ENCODE results near the gene SCGB1A1.

SCGB1A1 gene

DNA sequence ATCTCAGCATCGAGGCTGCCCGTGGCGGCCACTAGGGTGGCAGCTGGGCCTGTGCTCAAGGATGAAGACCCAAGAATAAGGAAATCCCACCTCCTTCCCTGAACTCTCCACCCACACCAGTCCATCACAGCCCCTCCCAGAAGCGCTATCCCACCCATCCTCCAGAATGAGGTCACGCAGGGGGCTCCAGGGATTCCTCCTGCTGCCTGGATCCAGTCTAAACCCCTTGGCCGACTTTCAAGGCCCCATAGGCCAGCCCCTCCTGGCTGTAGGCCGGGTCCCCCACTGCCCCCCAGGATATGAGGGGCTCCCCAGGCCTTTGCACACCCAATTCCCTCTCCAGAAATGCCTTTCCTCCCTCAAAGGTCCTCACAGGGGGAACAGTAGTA, 19.0 kb upstream of the SCGB1A1 start:
- H3K36me3 ChIP-seq (ENCODE audit: control insufficient read depth, low read depth, low read length), result no peaks in the 10 kb centered on the region
- no peak overlapping the region for H3K9ac ChIP-seq (ENCODE audit: low read length)
- no peak overlapping the region for H3K27ac ChIP-seq (ENCODE audit: low read length)
- no peaks in the 10 kb centered on the region for H3K9me3 ChIP-seq (ENCODE audit: control insufficient read depth, low read depth, low read length)
- no peak overlapping the region for H3K4me3 ChIP-seq (ENCODE audit: low read length)
- H3K27me3 ChIP-seq (ENCODE audit: control insufficient read depth, insufficient read depth, low read length), result no peaks in the 10 kb centered on the region
- peaks cover 7% of the 10 kb centered on the region for H3K4me1 ChIP-seq (ENCODE audit: control insufficient read depth, low read depth, low read length)

DNA sequence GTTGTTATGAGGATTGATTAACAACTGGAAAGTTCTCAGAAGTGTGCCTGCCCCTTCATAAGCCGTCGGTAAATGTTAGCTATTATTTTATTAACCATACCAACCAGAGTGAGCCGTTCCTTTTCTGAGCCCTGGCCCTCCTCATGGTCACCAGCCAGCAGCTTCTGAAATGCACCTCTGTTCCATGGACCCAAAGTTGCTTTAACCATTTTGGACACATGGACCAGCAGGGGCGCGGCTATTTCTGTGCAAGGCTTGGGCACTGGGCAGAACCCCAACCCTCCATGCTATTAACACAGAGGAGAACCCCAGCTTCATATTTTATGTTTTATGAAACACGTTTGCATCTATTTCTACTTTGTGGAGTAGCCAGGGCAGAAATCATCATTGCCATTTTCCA, 18.6 kb upstream of the SCGB1A1 start:
- Histone ChIP-seq H3K27me3 (ENCODE audit: control insufficient read depth, insufficient read depth, low read length) (no peaks in the 10 kb centered on the region), H3K36me3 (ENCODE audit: control insufficient read depth, low read depth, low read length) (no peaks in the 10 kb centered on the region), H3K27ac (ENCODE audit: low read length) (no peak overlapping the region), H3K4me3 (ENCODE audit: low read length) (no peak overlapping the region), H3K9me3 (ENCODE audit: control insufficient read depth, low read depth, low read length) (no peaks in the 10 kb centered on the region), H3K9ac (ENCODE audit: low read length) (no peak overlapping the region), H3K4me1 (ENCODE audit: control insufficient read depth, low read depth, low read length) (peaks cover 5% of the 10 kb centered on the region)

DNA sequence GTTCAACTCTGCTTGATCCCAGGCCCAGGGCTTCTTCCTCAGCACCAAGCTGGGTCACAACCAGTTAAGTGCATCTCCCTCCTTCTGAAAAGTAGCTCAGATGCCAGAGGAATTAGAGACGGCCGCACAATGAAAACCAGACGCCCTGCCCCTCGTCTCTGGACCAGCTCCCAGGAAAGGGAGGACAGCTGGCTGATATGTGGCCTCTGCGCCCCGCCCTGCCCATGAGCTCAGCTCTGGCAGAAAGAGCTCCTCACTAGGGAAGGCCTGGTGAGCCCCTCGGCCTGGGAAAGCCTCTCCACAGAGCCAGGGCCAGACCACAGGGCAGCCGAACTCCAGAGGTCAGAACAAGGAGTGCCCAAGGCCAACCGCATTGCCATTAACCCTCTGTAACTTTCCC, 18.1 kb upstream of the SCGB1A1 start:
- H3K27me3 ChIP-seq (ENCODE audit: control insufficient read depth, insufficient read depth, low read length), result no peaks in the 10 kb centered on the region
- no peak overlapping the region for H3K9ac ChIP-seq (ENCODE audit: low read length)
- H3K4me3 ChIP-seq (ENCODE audit: low read length), result no peak overlapping the region
- no peaks in the 10 kb centered on the region for H3K36me3 ChIP-seq (ENCODE audit: control insufficient read depth, low read depth, low read length)
- peaks cover 3% of the 10 kb centered on the region for H3K4me1 ChIP-seq (ENCODE audit: control insufficient read depth, low read depth, low read length)
- H3K27ac ChIP-seq (ENCODE audit: low read length), result no peak overlapping the region
- H3K9me3 ChIP-seq (ENCODE audit: control insufficient read depth, low read depth, low read length), result no peaks in the 10 kb centered on the region

GRCh38 chr11:62401356-62401755, 17.5 kb upstream of the SCGB1A1 start:
- peaks cover 3% of the 10 kb centered on the region for H3K4me1 ChIP-seq (ENCODE audit: control insufficient read depth, low read depth, low read length)
- no peaks in the 10 kb centered on the region for H3K27me3 ChIP-seq (ENCODE audit: control insufficient read depth, insufficient read depth, low read length)
- H3K9ac ChIP-seq (ENCODE audit: low read length), result no peak overlapping the region
- no peak overlapping the region for H3K4me3 ChIP-seq (ENCODE audit: low read length)
- H3K36me3 ChIP-seq (ENCODE audit: control insufficient read depth, low read depth, low read length), result no peaks in the 10 kb centered on the region
- no peaks in the 10 kb centered on the region for H3K9me3 ChIP-seq (ENCODE audit: control insufficient read depth, low read depth, low read length)
- H3K27ac ChIP-seq (ENCODE audit: low read length), result no peak overlapping the region

- peaks cover 3% of the 10 kb centered on the region for H3K4me1 ChIP-seq (ENCODE audit: control insufficient read depth, low read depth, low read length)
- H3K4me3 ChIP-seq (ENCODE audit: low read length), result no peak overlapping the region
- H3K9ac ChIP-seq (ENCODE audit: low read length), result no peak overlapping the region
- H3K9me3 ChIP-seq (ENCODE audit: control insufficient read depth, low read depth, low read length), result no peaks in the 10 kb centered on the region
- no peaks in the 10 kb centered on the region for H3K36me3 ChIP-seq (ENCODE audit: control insufficient read depth, low read depth, low read length)
- no peak overlapping the region for H3K27ac ChIP-seq (ENCODE audit: low read length)
- H3K27me3 ChIP-seq (ENCODE audit: control insufficient read depth, insufficient read depth, low read length), result no peaks in the 10 kb centered on the region
These were observed 17.0 kb upstream of the SCGB1A1 start for GRCh38 chr11:62401811-62402210.

DNA sequence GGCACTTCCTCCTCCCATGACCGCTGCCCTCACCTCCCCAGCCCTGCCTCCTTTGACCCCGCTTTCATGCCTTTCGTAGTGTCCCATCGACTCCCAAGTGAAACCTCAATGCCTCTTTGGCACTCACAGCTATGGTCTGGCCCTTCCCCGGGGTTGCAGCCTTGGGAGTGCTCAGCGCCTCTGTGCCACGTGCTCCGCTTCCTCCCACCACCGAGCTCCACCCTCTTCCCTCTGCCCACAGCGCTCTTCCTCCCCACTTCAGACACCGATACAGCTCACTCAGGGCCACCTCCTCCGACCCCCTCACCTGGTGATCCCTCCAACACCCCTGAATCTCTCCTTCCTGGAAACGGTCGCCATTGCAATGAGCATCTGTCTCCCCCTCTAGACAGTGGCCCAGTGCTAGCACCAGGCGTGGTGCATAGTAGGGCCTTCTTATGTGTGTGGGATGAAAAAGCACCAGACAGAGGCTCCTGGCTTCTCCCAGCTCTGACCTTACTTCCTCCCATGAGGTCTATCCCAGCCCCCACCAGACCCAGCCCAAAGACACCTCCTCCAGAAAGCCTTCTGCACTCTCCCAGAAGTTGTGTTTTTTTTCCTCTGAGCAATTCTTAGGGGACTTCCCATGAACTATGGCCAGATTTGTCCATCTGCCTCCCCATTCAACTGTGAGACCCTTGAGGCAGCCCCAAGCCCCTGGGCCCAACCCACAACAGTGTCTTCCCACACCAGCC, 16.4 kb upstream of the SCGB1A1 start:
- H3K9ac ChIP-seq (ENCODE audit: low read length), result no peak overlapping the region
- no peak overlapping the region for H3K27ac ChIP-seq (ENCODE audit: low read length)
- no peaks in the 10 kb centered on the region for H3K9me3 ChIP-seq (ENCODE audit: control insufficient read depth, low read depth, low read length)
- no peaks in the 10 kb centered on the region for H3K27me3 ChIP-seq (ENCODE audit: control insufficient read depth, insufficient read depth, low read length)
- no peaks in the 10 kb centered on the region for H3K36me3 ChIP-seq (ENCODE audit: control insufficient read depth, low read depth, low read length)
- no peak overlapping the region for H3K4me3 ChIP-seq (ENCODE audit: low read length)
- peaks cover 3% of the 10 kb centered on the region for H3K4me1 ChIP-seq (ENCODE audit: control insufficient read depth, low read depth, low read length)

DNA sequence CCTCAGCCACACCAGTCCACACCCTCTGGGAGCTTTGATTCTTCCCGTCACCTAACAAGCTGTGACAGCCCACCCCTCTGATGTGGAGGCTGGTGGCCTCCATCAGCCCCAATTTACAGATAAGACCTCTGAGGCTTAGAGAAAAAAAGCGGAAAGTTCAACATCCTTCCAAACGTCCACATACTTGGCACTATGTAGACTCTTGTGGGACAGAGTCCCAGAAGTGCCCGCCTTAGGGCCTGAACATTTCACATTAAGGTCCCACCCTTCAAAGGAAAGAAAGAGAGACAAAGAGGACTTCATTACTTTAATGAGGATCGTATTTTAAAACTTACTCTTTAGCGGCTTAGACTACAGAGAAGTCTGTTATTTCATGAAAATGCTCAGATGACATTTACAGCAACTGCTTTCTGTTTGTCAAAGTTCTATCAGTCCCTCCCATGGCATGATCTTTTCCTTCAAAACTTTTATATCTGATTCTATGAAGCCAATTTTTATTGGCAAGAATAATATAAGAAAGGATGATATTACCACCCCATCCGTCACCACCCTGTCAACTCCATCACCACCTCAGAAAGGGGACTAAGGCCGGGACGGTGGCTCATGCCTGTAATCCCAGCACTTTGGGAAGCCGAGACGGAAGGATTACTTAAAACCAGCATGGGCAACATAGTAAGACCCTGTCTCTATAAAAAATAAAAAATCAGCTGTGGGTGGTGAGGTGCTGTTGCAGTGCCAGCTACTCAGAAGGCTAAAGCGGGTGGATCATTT, 15.7 kb upstream of the SCGB1A1 start:
- H3K4me3 ChIP-seq (ENCODE audit: low read length), result no peak overlapping the region
- H3K9me3 ChIP-seq (ENCODE audit: control insufficient read depth, low read depth, low read length), result no peaks in the 10 kb centered on the region
- H3K9ac ChIP-seq (ENCODE audit: low read length), result no peak overlapping the region
- H3K36me3 ChIP-seq (ENCODE audit: control insufficient read depth, low read depth, low read length), result no peaks in the 10 kb centered on the region
- H3K27me3 ChIP-seq (ENCODE audit: control insufficient read depth, insufficient read depth, low read length), result no peaks in the 10 kb centered on the region
- H3K27ac ChIP-seq (ENCODE audit: low read length), result no peak overlapping the region
- peaks cover 3% of the 10 kb centered on the region for H3K4me1 ChIP-seq (ENCODE audit: control insufficient read depth, low read depth, low read length)

DNA sequence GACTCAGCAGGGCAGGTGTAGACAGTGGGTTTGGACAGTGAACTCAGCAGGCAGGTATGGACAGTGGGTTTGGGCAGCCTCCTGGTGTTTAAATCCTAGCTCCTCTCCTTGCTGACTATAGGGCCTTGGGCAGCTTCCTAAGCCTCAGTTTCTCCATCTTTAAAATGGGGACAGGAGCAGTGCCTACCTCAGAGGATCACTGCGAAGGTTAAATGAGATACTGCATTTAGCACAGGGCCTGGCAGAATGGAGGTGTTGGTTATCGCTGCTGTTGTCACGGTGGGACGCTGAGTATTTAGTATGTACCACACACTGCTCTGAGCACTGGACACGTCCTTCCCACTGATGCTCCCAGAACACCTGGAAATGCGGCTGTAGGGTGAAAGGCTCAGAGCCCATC, 14.4 kb upstream of the SCGB1A1 start:
- Histone ChIP-seq H3K36me3 (ENCODE audit: control insufficient read depth, low read depth, low read length) (no peaks in the 10 kb centered on the region), H3K4me3 (ENCODE audit: low read length) (no peak overlapping the region), H3K9me3 (ENCODE audit: control insufficient read depth, low read depth, low read length) (no peaks in the 10 kb centered on the region), H3K27ac (ENCODE audit: low read length) (no peak overlapping the region), H3K4me1 (ENCODE audit: control insufficient read depth, low read depth, low read length) (peaks cover 3% of the 10 kb centered on the region), H3K9ac (ENCODE audit: low read length) (no peak overlapping the region), H3K27me3 (ENCODE audit: control insufficient read depth, insufficient read depth, low read length) (no peaks in the 10 kb centered on the region)

GRCh38 chr11:62404901-62405300, 13.9 kb upstream of the SCGB1A1 start:
- Histone ChIP-seq H3K27ac (ENCODE audit: low read length) (no peak overlapping the region), H3K27me3 (ENCODE audit: control insufficient read depth, insufficient read depth, low read length) (no peaks in the 10 kb centered on the region), H3K9me3 (ENCODE audit: control insufficient read depth, low read depth, low read length) (no peaks in the 10 kb centered on the region), H3K4me1 (ENCODE audit: control insufficient read depth, low read depth, low read length) (peaks cover 3% of the 10 kb centered on the region), H3K9ac (ENCODE audit: low read length) (no peak overlapping the region), H3K36me3 (ENCODE audit: control insufficient read depth, low read depth, low read length) (no peaks in the 10 kb centered on the region), H3K4me3 (ENCODE audit: low read length) (no peak overlapping the region)

- H3K27me3 ChIP-seq (ENCODE audit: control insufficient read depth, insufficient read depth, low read length), result no peaks in the 10 kb centered on the region
- H3K9ac ChIP-seq (ENCODE audit: low read length), result no peak overlapping the region
- no peaks in the 10 kb centered on the region for H3K36me3 ChIP-seq (ENCODE audit: control insufficient read depth, low read depth, low read length)
- peaks cover 3% of the 10 kb centered on the region for H3K4me1 ChIP-seq (ENCODE audit: control insufficient read depth, low read depth, low read length)
- H3K27ac ChIP-seq (ENCODE audit: low read length), result no peak overlapping the region
- no peaks in the 10 kb centered on the region for H3K9me3 ChIP-seq (ENCODE audit: control insufficient read depth, low read depth, low read length)
- no peak overlapping the region for H3K4me3 ChIP-seq (ENCODE audit: low read length)
These were observed 12.8 kb upstream of the SCGB1A1 start for GRCh38 chr11:62406034-62406433.

- no peaks in the 10 kb centered on the region for H3K27me3 ChIP-seq (ENCODE audit: control insufficient read depth, insufficient read depth, low read length)
- no peaks in the 10 kb centered on the region for H3K36me3 ChIP-seq (ENCODE audit: control insufficient read depth, low read depth, low read length)
- H3K27ac ChIP-seq (ENCODE audit: low read length), result no peak overlapping the region
- no peak overlapping the region for H3K4me3 ChIP-seq (ENCODE audit: low read length)
- H3K9ac ChIP-seq (ENCODE audit: low read length), result no peak overlapping the region
- H3K9me3 ChIP-seq (ENCODE audit: control insufficient read depth, low read depth, low read length), result no peaks in the 10 kb centered on the region
- H3K4me1 ChIP-seq (ENCODE audit: control insufficient read depth, low read depth, low read length), result no peaks in the 10 kb centered on the region
These were observed 9.0 kb upstream of the SCGB1A1 start for GRCh38 chr11:62409831-62410230.

DNA sequence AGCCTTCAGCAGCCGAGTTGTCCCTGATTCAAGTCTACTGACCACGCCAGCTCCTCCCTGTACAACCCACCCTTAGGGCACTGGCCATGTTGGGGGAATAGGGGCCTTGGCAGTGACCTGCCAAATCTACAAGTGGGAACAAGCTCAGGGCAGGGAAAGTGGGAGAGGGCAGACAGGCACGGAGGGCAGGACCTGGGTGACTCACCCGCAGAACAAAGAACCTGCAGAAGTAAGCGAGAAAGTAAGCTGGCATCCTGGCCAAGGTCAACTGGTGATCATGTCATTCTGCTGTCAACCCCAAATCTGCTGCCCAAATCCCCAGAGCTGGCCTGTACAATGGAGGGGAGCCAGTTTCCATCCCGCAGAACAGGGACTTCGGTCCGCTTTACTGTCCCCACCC, 7.9 kb upstream of the SCGB1A1 start:
- no peaks in the 10 kb centered on the region for H3K36me3 ChIP-seq (ENCODE audit: control insufficient read depth, low read depth, low read length)
- no peak overlapping the region for H3K9ac ChIP-seq (ENCODE audit: low read length)
- no peak overlapping the region for H3K4me3 ChIP-seq (ENCODE audit: low read length)
- H3K9me3 ChIP-seq (ENCODE audit: control insufficient read depth, low read depth, low read length), result no peaks in the 10 kb centered on the region
- H3K27ac ChIP-seq (ENCODE audit: low read length), result no peak overlapping the region
- H3K27me3 ChIP-seq (ENCODE audit: control insufficient read depth, insufficient read depth, low read length), result no peaks in the 10 kb centered on the region
- H3K4me1 ChIP-seq (ENCODE audit: control insufficient read depth, low read depth, low read length), result no peaks in the 10 kb centered on the region
